Measurements from ENCODE around the gene LASP1.

The LASP1 gene

DNA sequence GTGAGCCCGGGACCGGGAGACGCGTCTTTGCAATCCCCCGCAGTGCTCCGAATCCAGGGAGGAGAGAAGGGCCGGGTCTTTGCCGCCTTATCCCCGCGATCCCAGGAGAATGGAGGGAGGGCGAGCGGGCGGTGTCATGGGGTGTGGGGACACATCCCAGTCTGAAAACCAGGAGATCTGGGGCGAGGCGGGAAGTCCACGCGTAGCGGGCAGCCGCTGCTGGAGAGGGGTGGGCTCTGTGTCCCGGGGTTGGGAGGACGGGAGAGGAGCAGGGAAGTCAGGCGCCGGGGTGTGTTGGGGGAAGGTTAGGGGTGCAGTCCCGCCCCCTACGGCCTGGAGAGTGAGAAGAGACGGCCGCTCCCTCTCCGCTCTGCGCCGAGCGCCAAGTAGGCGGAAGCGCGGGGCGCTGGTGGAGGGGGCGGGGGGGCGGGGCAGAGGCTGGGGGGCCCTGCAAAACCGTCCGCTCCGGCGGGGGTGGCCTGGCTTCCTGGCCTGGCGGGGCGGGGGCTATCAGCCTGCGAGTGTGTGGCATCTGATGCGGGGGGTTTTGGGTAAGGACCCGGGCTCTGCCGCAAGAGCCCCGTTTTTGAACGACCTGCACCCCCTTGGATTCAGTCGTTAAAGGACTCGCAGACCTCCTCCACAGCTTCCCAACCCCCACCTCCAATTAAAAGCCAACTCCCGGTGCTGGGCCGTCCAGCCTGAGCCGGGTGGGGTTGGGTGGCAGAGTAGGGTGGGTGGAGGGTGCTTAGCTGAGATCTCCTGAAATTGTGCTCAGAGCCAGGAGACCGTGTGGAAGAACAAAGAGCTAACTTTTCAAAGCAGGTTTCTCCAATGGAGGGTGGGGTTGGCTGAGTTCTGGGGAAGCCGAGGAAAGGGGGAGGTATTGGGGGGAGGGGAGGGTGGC, 654 bp downstream of the LASP1 start:
- no peak for DNase-seq

GRCh38 chr17:38871247-38872015, 1.6 kb downstream of the LASP1 start:
- DNase-seq = no peak

DNA sequence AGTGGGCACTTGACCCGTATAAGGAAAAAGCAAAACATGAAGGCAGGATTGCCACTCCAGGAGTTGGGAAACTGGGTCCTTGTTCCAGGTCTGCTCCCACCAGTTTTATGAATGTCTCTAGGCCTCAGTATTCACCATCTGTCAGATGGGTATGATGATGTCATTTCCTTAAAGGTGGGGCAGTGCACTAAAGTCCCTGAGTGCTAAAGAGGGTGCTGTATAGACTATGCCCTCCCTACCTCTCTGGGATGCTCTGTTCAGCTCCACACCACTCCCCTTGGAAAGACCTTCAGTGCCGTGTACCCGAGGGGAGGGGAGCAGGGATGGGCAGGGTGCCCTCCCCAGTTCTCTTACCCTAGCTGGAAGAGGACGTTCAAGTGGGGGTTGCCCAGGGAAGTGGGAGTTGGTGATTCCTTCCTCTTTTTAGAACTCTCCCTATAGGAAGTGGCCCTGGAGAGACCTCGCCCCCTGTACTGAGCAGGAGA, 2.2 kb downstream of the LASP1 start:
- no peak for DNase-seq

- DNase-seq = no peak
These were observed 3.0 kb downstream of the LASP1 start for GRCh38 chr17:38872671-38873385.

- no peak for DNase-seq
These were observed 4.0 kb downstream of the LASP1 start for GRCh38 chr17:38873640-38874380.

GRCh38 chr17:38874505-38875400, 4.9 kb downstream of the LASP1 start:
- no peak for DNase-seq

- no peak for DNase-seq
These were observed 5.7 kb downstream of the LASP1 start for GRCh38 chr17:38875477-38876075.

DNA sequence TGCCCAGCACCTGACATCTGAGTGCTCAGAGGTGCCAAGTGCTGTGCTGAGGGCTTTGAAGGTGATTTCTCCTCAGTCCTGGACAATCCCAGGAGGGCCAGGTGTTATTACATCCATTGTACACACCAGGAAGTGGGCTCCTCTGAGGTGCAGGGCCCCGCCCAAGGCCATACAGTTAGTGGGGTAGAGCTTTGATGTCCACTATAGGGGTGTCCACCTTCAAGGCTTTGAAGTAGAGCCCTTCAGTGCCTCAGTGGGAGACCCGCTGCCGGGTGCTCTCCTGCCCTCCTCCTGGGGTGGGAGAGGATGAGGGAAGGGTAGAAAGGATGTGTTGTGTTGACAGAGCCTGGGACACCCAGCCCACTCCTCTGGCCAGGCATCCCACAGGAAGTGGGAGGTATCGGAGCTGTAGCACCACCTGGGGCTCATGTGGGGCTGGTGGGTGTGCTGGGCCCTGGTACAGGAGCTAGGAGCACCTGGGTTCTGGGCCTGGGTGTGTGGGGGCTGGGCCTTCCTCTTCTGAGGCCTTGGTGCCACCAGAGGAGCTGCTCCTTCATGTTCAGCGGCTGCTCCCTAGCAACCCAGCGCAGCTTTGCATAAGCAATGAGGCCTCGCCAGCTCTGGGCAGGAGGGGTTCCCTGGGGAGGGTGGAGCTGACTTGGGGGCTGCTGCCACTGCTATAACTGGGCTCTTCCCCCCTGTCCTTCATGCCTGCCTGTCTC, 7.4 kb downstream of the LASP1 start:
- DNase-seq = no peak

GRCh38 chr17:38879878-38880665, 10.2 kb downstream of the LASP1 start:
- DNase-seq = no peak

- DNase-seq = no peak
These were observed 11.8 kb downstream of the LASP1 start for GRCh38 chr17:38881600-38882191.

GRCh38 chr17:38882870-38883269, 13.0 kb downstream of the LASP1 start:
- no peak for DNase-seq

- DNase-seq = no peak
These were observed 14.0 kb downstream of the LASP1 start for GRCh38 chr17:38883592-38884526.

GRCh38 chr17:38885044-38885727, 15.3 kb downstream of the LASP1 start:
- DNase-seq = no peak

GRCh38 chr17:38885728-38886642, 16.1 kb downstream of the LASP1 start:
- no peak for DNase-seq

DNA sequence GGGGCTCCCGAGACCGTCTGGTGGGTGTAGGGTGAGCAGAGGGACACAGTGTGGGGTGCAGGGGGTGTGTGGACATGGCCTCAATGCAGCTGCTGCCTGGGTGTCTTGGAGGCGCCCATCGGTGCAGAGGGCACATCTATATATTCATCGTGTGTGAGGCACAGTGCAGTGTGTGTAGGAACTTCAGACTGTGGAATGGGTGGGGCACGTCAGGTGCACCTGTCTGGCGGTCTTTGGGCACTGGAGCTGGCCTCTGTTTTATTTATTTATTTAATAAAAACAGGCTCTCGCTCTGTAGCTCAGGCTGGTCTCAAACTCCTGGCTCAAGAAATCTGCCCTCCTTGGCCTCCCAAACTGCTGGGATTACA, 16.8 kb downstream of the LASP1 start:
- no peak for DNase-seq

DNA sequence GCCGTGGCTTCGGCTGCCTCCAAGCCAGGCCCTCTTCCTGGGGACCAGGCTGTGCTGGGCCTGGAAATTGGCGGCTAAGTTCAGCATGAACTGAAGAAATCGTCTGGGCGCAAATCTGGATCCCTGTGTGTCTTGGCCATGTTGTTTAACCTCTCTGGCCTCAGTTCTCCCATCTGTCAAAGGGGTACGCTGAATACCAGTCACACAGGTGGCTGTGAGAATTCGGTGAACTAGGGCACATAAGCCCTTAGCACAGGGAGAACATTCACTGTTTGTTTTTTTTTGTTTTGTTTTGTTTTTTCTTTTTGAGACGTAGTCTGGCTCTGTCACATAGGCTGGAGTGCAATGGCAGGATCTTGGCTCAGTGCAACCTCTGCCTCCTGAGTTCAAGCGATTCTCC, 19.0 kb downstream of the LASP1 start:
- no peak for DNase-seq
